Neuron (in vitro differentiated cells): Measurements from ENCODE around the gene UFD1.

Experiments
- H2AFZ ChIP-seq: one replicate; pipeline ENCODE4 v1.6.1; 2013; ENCODE audit warnings: low read depth, mild to moderate bottlenecking, inconsistent platforms, low read length, moderate library complexity
- H3K27me3 ChIP-seq: one replicate; pipeline ENCODE4 v1.6.1; 2013; ENCODE audit warnings: low read length; ENCODE audit not compliant: insufficient read depth
- H3K36me3 ChIP-seq: one replicate; pipeline ENCODE4 v1.6.1; 2013; ENCODE audit warnings: low read length; ENCODE audit not compliant: insufficient read depth
- H3K4me1 ChIP-seq: one replicate; pipeline ENCODE4 v1.6.1; 2013; ENCODE audit warnings: low read length; ENCODE audit not compliant: insufficient read depth
- H3K4me3 ChIP-seq: 2 replicates; pipeline ENCODE4 v1.5.1; 2013; ENCODE audit warnings: mild to moderate bottlenecking, low read length, moderate library complexity
- H3K9me3 ChIP-seq: one replicate; pipeline ENCODE4 v1.6.1; 2013; ENCODE audit warnings: low read length

Gene UFD1

GRCh38 chr22:19466126-19466716 lies 12.8 kb downstream of the UFD1 start:
- Histone ChIP-seq H3K4me1 (no peaks in the 10 kb centered on the region), H3K4me3 (no peak overlapping the region), H3K27me3 (no peaks in the 10 kb centered on the region), H3K36me3 (peaks cover 77% of the 10 kb centered on the region), H2AFZ (no peak overlapping the region), H3K9me3 (no peaks in the 10 kb centered on the region)

GRCh38 chr22:19464975-19465374 lies 14.0 kb downstream of the UFD1 start:
- Histone ChIP-seq H3K4me1 (no peaks in the 10 kb centered on the region), H3K36me3 (peaks cover 77% of the 10 kb centered on the region), H3K9me3 (no peaks in the 10 kb centered on the region), H3K27me3 (no peaks in the 10 kb centered on the region), H2AFZ (no peak overlapping the region), H3K4me3 (no peak overlapping the region)

- peaks cover 74% of the 10 kb centered on the region for H3K36me3 ChIP-seq
These were observed 14.4 kb downstream of the UFD1 start for GRCh38 chr22:19464546-19464945.

GRCh38 chr22:19463491-19464469 lies 15.2 kb downstream of the UFD1 start:
- Histone ChIP-seq H3K4me1 (no peaks in the 10 kb centered on the region), H2AFZ (no peak overlapping the region), H3K9me3 (no peaks in the 10 kb centered on the region), H3K4me3 (no peak overlapping the region), H3K27me3 (no peaks in the 10 kb centered on the region), H3K36me3 (peaks cover 67% of the 10 kb centered on the region)

More at GRCh38 chr22:19464546-19464945, 14.4 kb downstream of the UFD1 start:
- no peak overlapping the region for H3K4me3 ChIP-seq
- H3K9me3 ChIP-seq, result no peaks in the 10 kb centered on the region
- no peaks in the 10 kb centered on the region for H3K27me3 ChIP-seq
- H2AFZ ChIP-seq, result no peak overlapping the region
- H3K4me1 ChIP-seq, result no peaks in the 10 kb centered on the region

- Histone ChIP-seq H3K27me3 (no peaks in the 10 kb centered on the region), H3K9me3 (no peaks in the 10 kb centered on the region), H3K4me3 (no peak overlapping the region), H3K4me1 (no peaks in the 10 kb centered on the region), H2AFZ (no peak overlapping the region), H3K36me3 (peaks cover 61% of the 10 kb centered on the region)
These were observed 16.0 kb downstream of the UFD1 start for GRCh38 chr22:19463008-19463407.

- no peak overlapping the region for H3K4me3 ChIP-seq
- H3K36me3 ChIP-seq, result peaks cover 58% of the 10 kb centered on the region
- H3K27me3 ChIP-seq, result no peaks in the 10 kb centered on the region
- no peaks in the 10 kb centered on the region for H3K4me1 ChIP-seq
- H2AFZ ChIP-seq, result no peak overlapping the region
- H3K9me3 ChIP-seq, result no peaks in the 10 kb centered on the region
These were observed 17.5 kb downstream of the UFD1 start for GRCh38 chr22:19461506-19461905.

- Histone ChIP-seq H3K4me3 (no peak overlapping the region), H3K4me1 (no peaks in the 10 kb centered on the region), H3K9me3 (no peaks in the 10 kb centered on the region), H2AFZ (no peak overlapping the region), H3K36me3 (peaks cover 60% of the 10 kb centered on the region), H3K27me3 (no peaks in the 10 kb centered on the region)
These were observed 19.0 kb downstream of the UFD1 start for GRCh38 chr22:19460036-19460435.

GRCh38 chr22:19457828-19458428 lies 21.1 kb downstream of the UFD1 start:
- peaks cover 63% of the 10 kb centered on the region for H3K36me3 ChIP-seq
- H3K4me3 ChIP-seq, result no peak overlapping the region
- H3K9me3 ChIP-seq, result no peaks in the 10 kb centered on the region

GRCh38 chr22:19456541-19456940 lies 22.5 kb downstream of the UFD1 start:
- Histone ChIP-seq H3K9me3 (no peaks in the 10 kb centered on the region), H2AFZ (no peak overlapping the region), H3K27me3 (no peaks in the 10 kb centered on the region), H3K4me1 (no peaks in the 10 kb centered on the region), H3K4me3 (no peak overlapping the region), H3K36me3 (peaks cover 71% of the 10 kb centered on the region)

More at GRCh38 chr22:19457828-19458428, 21.1 kb downstream of the UFD1 start:
- Histone ChIP-seq H2AFZ (no peak overlapping the region), H3K27me3 (no peaks in the 10 kb centered on the region), H3K4me1 (no peaks in the 10 kb centered on the region)

GRCh38 chr22:19455585-19456370 lies 23.2 kb downstream of the UFD1 start:
- H3K4me3 ChIP-seq, result no peak overlapping the region
- no peak overlapping the region for H2AFZ ChIP-seq
- H3K36me3 ChIP-seq, result peaks cover 68% of the 10 kb centered on the region
- no peaks in the 10 kb centered on the region for H3K9me3 ChIP-seq
- H3K27me3 ChIP-seq, result no peaks in the 10 kb centered on the region
- no peaks in the 10 kb centered on the region for H3K4me1 ChIP-seq

- Histone ChIP-seq H3K36me3 (peaks cover 69% of the 10 kb centered on the region), H2AFZ (no peak overlapping the region), H3K4me3 (no peak overlapping the region), H3K4me1 (no peaks in the 10 kb centered on the region), H3K27me3 (no peaks in the 10 kb centered on the region), H3K9me3 (no peaks in the 10 kb centered on the region)
These were observed 24.0 kb downstream of the UFD1 start for GRCh38 chr22:19455033-19455432.

- no peak overlapping the region for H2AFZ ChIP-seq
- no peaks in the 10 kb centered on the region for H3K27me3 ChIP-seq
- no peaks in the 10 kb centered on the region for H3K9me3 ChIP-seq
- H3K36me3 ChIP-seq, result peaks cover 74% of the 10 kb centered on the region
- peaks cover 2% of the 10 kb centered on the region for H3K4me1 ChIP-seq
- H3K4me3 ChIP-seq, result no peak overlapping the region
These were observed 24.8 kb downstream of the UFD1 start for GRCh38 chr22:19454156-19454555.
